NCI-H2107 (cell line): ENCODE results near the gene ST3GAL3.

Experiments
- DNase-seq: peaks from one replicate; lab custom pipeline; 2025; lab: John Stamatoyannopoulos, UW

ST3GAL3 gene

DNA sequence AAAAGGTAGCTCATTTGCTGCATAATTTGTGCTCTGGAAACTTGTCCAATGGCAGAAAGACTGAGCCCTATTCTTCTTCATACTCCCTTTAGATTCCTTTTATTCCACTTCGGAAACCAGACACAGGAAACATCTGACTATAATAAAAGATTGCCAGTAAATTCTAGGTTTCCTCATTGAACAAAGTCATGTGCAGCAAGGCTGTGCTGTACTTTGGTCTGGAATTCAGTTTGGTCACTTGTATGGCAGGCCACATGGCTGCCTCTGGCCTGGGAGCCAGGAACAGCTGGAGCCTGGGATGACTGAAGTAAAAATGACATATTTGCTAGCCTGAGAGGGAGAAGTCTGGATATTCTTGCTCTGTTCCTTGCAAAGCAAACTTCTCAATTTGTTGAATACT lies 79.6 kb downstream of the ST3GAL3 start:
- no peak for DNase-seq

DNA sequence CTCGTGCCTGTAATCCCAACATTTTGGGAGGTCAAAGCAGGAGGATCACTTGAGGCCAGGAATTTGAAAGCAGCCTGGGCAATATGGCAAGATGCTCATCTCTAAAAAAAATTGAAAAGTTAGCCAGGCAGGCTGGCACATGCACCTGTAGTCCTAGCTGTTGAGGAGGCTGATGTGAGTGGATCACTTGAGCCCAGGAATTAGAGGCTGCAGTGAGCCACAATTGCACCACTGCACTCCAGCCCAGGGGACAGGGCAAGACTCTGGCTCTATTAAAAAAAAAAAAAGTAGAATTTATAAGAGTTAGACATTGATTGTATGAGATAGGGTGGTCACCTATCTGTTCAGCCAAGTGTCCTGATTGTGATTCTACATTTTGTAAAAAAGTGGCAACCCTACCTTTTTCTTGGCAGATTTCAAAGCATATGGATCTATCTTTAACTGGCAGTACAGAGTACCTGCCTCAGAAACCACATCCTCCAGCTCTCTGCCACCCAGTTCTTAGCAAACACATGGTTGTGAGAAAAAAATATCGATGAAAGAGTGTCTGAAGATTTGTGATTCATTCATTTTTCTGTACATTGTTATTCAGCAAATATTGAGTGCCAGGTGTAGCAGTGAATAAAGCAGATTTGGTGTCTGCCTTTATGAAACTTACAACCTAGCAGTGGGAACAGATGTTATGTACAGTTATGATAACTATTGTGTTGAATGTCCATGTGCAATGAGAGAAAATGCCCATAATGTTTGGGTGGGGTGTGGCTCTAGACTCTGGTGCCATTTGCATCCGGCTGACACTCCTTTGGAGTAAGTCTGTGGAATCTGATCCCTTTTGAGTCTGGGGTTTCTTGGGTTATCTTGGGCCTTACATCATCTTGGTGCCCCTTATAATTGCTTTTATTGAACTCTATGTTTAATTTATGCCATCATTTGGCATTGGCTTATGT lies 82.5 kb downstream of the ST3GAL3 start:
- no peak for DNase-seq

DNA sequence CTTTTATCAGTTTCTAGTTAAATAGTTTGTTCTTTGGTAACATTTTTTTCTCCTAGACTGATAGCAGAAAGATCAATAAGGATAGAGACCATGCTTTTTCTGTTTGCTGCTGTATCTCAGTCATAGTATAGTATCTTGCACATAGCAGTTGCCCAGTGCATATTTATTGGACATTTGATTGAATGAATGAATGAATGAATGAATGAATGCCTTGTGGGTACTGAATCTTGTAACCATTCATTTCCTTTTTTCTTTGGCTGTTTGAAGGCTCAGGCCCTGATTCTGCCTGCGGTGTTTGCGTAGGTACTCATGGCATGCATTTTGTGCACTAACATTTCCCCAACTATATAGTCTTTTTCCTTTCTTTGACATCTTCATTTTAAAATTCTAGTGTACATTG lies 83.9 kb downstream of the ST3GAL3 start:
- DNase-seq: no peak

DNA sequence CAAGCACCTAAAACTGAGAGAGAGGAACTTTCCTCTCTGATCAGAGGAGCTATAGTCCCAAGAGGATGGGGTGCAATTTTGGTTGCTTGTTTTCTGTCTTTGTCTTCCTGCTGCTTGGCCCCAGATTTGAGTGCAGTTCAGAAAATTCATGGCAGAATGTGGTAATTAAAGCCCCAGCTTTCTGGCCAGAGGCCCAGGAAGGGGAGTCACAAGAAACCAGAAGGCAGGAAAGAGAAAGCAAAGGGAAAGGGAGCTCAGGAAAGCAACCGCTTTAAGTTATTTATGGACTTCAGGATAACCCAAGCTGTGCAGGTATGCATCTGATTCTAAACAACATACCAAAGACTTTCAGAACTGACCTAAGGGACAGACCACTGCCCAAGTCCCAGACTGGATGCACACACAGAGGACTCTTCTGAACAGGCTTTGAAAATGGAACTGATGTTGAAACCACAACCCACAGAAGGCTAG lies 88.8 kb downstream of the ST3GAL3 start:
- DNase-seq: no peak

DNA sequence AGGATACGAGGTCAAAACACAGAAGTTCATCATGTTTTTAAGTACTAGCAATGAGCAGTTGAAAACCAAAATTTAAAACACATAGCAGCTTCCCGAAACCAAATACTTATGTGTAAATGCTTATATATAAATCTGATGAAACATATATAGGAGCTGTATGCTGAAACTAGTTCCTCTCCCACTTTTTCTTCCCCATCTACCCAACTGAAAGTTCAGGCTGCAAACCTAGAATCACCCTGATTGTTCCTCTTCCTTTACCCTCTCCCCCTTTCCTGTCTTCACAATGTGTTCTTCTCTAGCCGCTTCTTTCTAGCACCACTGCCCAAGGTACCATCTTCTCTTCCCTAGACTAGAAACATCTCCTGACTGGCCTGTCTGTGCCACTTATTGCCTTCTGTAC lies 90.6 kb downstream of the ST3GAL3 start:
- no peak for DNase-seq

DNA sequence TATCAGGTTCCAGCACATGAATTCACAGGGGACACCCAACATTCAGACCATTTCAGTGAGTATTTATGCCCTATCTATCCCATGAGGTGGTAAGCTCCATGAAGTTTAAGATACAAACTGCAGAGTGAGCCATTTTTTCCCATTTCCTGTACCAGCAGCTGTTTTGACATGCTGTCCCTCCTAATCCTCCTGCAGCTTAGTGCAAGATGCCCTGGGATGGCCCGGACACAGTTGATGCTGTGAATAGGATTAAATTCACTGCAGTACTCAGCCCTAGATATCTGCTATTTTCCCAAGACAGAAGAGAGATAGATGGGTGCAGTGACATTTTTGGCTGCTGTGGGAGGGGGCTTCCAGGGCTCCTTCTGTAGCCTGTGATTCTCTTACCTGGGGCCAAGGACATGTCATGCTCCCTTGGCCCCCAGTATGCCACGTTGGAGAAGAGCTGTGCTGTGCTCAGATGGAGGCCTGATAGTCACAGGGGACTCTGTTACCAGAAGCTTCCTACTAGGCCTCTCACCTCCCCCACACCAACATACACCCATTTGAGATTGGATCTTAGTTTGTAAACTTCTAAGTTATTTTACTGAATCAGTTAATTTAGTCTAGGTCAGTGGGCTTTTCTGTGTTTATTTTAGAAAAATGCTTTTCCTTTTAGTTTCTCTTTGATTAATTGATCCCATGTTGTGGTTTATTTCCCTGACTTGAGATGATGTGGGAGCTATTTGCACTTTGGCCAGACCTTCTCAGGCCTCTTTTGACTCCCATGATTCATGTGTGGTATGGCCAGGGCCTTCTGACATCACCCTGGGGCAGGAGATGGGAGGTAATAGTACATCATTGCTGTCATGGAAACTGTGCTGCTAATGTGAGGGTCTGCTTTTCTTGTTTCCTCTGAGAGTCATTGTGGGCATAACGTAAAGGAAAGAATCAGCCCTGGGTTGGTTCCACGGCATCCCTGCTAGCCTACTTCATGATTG lies 92.6 kb downstream of the ST3GAL3 start:
- DNase-seq: no peak

DNA sequence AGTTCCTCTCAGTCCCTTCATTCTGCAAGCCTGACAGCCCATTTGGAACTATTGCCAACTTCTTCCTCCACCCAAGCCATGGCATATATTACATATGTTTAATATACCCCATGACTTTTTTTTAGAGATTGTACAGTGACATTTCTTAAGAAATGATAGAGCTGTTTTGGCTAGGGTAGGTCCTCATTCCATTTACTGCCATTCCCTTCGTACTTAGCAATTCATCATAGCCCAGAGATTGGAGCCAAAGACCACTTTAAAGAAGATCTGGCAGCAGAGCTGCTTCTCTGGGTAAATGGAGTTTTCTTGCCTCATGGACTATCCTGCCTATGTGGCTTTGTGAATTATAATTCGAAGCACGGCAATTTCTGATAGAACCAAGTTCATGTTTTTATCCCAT lies 93.4 kb downstream of the ST3GAL3 start:
- no peak for DNase-seq

DNA sequence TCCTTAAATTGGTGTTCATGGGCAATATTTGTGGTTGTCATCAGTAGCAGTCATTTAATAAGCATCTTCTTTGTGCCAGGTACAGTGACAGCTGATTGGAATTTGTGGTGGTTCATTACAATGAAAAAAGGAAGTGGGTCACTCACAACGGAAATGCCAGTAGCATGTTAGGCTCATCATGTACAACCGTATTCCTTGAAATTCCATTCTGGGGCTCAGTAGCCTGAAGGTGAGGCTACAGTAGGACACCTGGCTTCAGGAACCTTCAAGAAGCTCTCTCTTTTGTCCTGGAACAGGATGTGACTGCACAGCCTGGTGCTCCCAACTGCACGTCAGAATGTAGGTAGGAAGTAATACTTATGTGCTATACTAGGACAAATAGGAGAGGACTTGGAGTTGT lies 93.9 kb downstream of the ST3GAL3 start:
- no peak for DNase-seq

DNA sequence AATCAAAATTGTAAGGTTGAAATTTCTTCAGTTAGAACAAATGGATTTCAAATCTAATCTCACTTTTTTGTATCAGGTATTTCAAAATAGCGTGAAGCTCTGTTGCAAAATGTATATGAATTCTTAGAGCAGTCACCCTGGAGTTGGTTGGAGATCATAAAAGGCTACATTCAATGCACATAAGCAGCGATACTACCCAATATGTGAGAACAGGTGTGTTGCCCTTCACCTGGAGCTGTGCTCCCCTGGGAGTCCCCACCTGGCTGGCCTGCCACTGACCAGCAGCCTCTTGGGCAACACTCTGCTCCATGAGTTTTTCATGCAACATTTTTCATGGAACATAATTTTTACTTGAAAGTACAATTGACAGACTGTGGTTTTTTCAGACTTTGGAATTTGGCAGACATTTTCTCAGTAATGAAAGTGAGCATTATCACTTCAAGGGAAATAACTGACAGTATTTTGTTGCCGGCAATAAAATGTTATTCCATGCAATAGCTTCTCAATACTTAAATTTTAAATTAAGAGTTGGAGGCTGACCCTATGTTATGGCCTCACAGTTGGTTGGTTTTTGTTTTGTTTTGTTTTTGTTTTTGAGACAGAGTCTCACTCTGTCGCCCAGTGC lies 95.1 kb downstream of the ST3GAL3 start:
- no peak for DNase-seq

DNA sequence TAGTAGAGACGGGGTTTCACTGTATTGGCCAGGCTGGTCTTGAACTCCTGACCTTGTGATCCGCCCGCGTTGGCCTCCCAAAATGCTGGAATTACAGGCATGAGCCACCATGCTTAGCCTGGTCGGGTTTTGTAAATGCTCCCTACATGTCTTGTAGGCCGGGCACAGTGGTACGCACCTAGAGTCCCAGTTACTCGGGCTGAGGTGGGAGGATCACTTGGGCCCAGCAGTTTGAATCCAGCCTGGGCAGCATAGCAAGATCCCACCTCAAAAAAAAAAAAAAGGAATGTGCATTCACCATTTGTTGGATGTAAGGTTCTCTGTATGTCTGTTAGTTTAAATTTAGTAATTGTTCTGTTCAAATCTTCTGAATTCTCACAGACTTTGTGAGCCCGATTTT lies 95.8 kb downstream of the ST3GAL3 start:
- no peak for DNase-seq

DNA sequence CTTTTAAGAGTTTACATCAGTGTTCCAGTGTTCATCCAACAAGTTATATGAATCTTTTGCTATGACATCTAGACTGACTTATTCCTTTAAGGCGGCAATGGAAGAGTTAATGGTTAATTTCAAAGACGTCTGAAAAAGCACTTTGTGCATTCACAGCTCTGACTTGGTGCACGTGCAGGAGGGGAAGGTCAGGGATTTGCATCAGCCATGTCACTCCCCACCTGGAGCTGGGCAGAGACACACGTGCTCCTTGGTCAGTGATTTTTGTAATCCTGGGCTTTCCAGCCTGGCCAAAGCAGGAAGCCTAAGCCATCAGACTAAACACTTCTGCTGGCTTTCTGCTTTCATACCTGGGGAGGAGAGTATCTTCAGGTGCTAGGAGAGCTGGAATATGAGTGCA lies 96.3 kb downstream of the ST3GAL3 start:
- DNase-seq: no peak

DNA sequence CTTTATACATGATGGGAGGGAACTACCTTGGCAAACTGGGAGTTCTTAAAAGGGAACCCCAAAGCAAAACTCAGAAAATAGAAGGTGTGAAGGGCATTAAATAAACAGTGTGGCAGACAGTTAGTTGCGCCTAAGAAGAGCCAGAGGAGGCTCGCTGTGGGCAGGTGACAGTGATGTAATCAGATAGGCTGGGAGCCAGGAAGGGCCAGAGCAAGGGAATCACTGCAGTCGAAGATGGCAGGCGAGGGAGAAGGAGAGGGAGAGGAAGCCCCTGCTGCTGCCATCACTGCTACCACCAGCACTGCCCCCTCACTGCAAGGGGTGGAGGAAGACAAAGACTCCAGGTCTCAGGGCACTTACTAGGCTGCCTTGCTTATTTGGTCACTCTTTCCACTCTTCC lies 97.2 kb downstream of the ST3GAL3 start:
- no peak for DNase-seq

DNA sequence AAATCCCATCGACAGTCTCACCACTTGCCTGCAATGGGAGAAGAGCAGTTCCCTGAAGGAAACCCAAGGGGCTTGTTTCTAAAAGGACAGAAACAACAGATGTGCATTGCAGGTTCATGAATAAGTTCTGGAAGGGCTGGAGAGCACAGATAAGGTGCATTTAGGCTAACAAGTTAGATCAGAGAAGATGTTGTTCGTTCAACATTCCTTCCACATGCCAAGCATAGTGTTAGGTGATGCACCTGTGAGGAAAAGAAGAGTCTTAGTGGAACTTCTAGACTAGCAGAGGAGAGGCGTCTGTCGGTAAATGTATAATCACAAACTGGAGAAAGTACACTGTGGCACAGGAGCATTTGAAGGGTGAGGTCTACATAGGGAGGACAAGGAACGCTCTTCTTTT lies 98.0 kb downstream of the ST3GAL3 start:
- DNase-seq: no peak

DNA sequence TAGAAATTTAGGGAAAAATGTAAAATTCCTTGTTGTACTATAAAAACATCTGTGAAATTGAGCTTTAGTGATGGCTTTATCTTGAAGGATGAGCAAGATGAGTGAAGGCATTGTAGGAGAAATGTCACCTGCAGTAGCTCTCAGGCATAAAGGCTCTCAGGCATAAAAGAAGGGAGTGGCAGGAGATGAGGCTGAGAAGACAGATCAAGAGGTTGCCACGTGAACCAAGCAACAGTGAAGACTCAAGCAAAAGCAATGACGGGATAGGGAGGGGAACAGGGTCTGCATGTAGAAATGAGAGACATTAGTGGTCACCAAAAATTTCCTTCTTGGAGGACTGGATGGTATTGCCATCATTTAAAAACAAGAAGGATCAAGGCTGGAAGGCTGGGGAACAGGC lies 98.8 kb downstream of the ST3GAL3 start:
- DNase-seq: no peak

DNA sequence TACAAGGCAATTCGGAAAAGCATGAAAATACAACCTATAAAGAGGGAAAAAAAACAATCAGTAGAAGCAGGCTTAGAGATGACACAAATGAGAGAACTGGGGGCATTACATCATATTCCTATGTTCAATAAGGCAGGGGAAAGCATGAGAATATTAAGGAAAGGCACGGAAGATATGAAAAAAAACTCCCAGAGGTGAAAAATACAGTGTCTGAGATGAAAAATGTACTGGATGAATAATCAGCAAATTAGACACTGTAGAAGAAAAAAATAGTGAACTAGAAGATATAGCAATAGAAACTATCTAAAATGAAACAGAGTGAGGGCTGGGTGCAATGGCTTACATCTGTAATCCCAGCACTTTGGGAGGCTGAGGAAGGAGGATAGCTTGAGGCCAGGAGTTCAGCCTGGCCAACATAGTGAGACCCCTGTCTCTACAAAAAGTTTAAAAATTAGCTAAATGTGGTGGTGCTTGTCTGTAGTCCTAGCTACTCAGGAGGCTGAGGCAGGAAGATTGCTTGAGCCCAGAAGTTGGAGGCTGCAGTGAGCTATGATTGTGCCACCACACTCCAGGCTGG lies 101.8 kb downstream of the ST3GAL3 start:
- no peak for DNase-seq

DNA sequence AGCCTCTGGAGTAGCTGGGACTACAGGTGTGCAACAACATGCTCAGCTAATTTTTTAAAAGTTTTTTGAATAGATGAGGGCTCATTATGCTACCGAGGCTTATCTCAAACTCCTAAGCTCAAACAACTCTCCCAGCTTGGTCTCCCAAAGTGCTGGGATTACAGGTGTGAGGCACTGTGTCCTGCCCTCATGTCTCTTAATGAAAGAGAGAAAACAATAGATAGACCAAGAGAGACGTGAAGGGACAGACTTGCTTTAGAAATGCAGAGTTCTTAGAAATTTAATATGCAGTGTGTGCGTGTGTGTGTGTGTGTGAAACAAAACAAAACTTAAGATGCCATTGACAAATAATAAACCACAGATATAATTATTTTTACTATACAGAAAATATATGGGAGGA lies 105.2 kb downstream of the ST3GAL3 start:
- no peak for DNase-seq

DNA sequence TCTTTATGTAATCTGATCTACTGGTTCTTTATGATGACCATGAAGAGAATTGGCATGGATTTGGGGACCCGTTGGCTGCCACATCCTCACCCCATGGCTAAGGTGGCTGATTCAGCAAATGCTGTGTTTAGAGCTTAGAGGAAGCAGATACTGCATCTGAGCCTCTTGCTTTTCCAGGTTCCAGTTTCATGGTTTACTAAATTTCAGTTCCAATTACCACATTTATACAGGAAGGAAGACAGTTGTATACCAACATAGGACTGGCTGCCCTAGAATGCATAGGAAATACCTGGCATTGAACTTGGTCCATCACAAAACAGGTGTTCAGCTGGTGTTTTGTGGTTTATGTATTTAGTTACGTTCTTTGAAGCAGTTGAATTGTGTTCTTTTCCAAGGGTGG lies 107.1 kb downstream of the ST3GAL3 start:
- no peak for DNase-seq

DNA sequence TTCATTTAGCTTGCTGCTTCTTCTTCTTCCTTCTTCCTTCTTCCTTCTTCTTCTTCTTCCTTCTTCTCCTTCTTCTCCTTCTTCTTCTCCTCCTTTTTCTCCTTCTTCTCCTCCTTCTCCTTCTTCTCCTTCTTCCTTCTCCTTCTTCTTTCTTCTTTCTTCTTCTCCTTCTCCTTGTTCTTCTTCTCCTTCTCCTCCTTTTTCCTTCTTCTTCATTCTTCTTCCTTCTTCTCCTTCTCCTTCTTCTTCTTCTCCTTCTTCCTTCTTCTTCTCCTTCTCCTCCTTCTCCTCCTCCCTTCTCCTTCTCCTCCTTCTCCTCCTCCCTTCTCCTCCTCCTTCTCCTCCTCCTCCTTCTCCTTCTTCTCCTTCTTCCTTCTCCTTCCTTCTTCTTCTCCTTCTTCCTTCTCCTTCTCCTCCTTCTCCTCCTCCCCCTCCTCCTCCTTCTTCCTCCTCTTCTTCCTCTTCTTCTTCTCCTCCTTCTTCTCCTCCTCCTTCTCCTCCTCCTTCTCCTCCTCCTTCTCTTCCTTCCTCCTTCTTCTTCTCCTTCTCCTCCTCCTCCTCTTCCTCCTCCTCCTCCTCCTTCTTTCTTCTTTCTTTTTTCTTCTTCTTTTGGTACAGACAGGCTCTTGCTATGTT lies 110.1 kb downstream of the ST3GAL3 start:
- no peak for DNase-seq

DNA sequence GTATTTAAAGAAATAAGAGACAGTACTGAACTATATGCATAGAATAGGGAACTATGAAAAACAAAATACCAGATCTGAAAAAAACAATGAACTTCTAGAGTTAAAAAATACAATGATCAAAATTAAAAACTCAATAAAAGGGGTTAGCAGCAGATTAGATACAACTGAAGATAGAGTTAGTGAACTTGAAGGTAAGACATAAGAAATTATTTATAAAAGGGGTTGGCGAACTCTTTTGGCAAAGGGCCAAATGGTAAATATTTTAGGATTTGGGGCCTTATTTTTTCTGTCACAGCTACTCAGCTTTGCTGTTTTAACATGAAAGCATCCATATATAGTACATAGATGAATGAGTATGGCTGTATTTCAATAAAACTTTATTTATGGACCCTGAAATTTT lies 111.4 kb downstream of the ST3GAL3 start:
- DNase-seq: no peak

DNA sequence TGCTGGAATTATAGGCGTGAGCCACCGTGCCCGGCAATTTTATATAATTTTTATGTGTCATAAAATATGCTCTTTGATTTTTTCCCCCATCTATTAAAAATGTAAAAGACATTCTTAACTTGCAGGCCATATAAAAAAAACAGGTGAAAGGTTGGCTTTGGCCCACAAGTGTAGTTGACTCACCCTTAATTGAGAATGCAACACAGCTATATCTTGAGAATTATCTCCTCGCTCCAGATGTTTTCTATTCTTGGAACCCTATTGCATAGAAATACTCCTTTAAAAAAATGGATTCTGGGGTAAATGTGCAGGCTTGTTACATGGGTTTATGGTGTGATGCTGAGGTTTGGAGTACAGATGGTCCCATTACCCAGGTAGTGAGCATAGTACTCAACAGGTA lies 112.0 kb downstream of the ST3GAL3 start:
- DNase-seq: no peak

DNA sequence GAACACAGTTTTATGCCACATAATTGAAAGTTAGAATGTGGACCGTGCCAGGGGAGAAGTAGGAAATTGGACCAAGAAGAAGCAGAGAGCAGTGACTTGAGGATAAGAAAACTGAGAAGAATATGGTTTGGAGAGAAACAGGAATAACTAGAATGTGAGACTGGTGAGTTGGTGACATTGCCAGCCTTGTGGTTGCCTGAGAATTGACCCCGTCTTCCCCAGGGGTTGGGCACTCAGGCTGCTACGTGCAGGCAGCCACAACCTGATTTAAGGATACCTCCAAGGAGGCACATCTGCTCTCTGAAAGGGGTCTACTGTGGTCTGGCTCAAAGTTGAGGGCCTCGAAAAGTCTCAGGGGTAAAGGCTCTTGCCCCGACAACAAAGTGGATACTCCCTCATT lies 114.1 kb downstream of the ST3GAL3 start:
- DNase-seq: no peak
